H9 (cell line): ENCODE measurements around the gene LLCFC1. TPM values are rescaled to one million over a fixed set of nuclear protein-coding genes. Genes with fewer than 3 reads are reported as not detected.

Experiments
- DNase-seq: peaks from one replicate; pipeline ENCODE4 v3.0.0-alpha.2; 2017
- H2AFZ ChIP-seq: one replicate; pipeline ENCODE4 v1.6.1; 2013; ENCODE audit warnings: mild to moderate bottlenecking, low read length, control low read depth, moderate library complexity
- H2AK5ac ChIP-seq: 2 replicates; pipeline ENCODE4 v1.6.1; 2013; ENCODE audit warnings: low read length, control low read depth, mixed read lengths; ENCODE audit not compliant: insufficient read length
- H2BK120ac ChIP-seq: one replicate; pipeline ENCODE4 v1.6.1; 2013; ENCODE audit warnings: low read depth, mild to moderate bottlenecking, low read length, control low read depth, inconsistent platforms; ENCODE audit not compliant: poor library complexity, severe bottlenecking
- H2BK12ac ChIP-seq: 2 replicates; pipeline ENCODE4 v1.6.1; 2013; ENCODE audit warnings: low read length, control low read depth, mixed read lengths, low read depth; ENCODE audit not compliant: insufficient read length
- H2BK15ac ChIP-seq: 2 replicates; pipeline ENCODE4 v1.6.1; 2013; ENCODE audit warnings: low read depth, low read length, control low read depth
- H2BK20ac ChIP-seq: one replicate; pipeline ENCODE4 v1.6.1; 2013; ENCODE audit warnings: low read depth, mild to moderate bottlenecking, low read length, control low read depth, inconsistent platforms; ENCODE audit not compliant: poor library complexity, severe bottlenecking
- H2BK5ac ChIP-seq: 2 replicates; pipeline ENCODE4 v1.6.1; 2013; ENCODE audit warnings: low read length, control low read depth, mixed read lengths; ENCODE audit not compliant: insufficient read length
- H3K14ac ChIP-seq: 2 replicates; pipeline ENCODE4 v1.6.1; 2013; ENCODE audit warnings: low read length, control low read depth; ENCODE audit not compliant: insufficient read depth
- H3K18ac ChIP-seq: 2 replicates; pipeline ENCODE4 v1.6.1; 2013; ENCODE audit warnings: low read depth, mild to moderate bottlenecking, mixed read lengths, low read length, control low read depth; ENCODE audit not compliant: insufficient read length
- H3K23ac ChIP-seq: 2 replicates; pipeline ENCODE4 v1.6.1; 2013; ENCODE audit warnings: low read length, control low read depth, mixed read lengths, low read depth; ENCODE audit not compliant: insufficient read length
- H3K23me2 ChIP-seq: 2 replicates; pipeline ENCODE4 v1.6.1; 2013; ENCODE audit warnings: low read depth, mild to moderate bottlenecking, mixed read lengths, low read length, control low read depth; ENCODE audit not compliant: insufficient read length, poor library complexity, severe bottlenecking
- H3K27ac ChIP-seq: 2 replicates; pipeline ENCODE4 v1.5.1; 2013; ENCODE audit warnings: low read length, control low read depth, mixed read lengths, low read depth; ENCODE audit not compliant: insufficient read length
- H3K27me3 ChIP-seq: 2 replicates; pipeline ENCODE4 v1.6.1; 2013; ENCODE audit warnings: low read length, control low read depth, inconsistent platforms; ENCODE audit not compliant: insufficient read depth
- H3K4ac ChIP-seq: 2 replicates; pipeline ENCODE4 v1.6.1; 2013; ENCODE audit warnings: low read depth, mild to moderate bottlenecking, control low read depth, inconsistent platforms, low read length, moderate library complexity
- H3K4me1 ChIP-seq: 2 replicates; pipeline ENCODE4 v1.6.1; 2013; ENCODE audit warnings: low read length, control low read depth, inconsistent platforms; ENCODE audit not compliant: insufficient read depth
- H3K4me2 ChIP-seq: 2 replicates; pipeline ENCODE4 v1.6.1; 2013; ENCODE audit warnings: low read length, control low read depth, mixed read lengths; ENCODE audit not compliant: insufficient read length, insufficient read depth
- H3K56ac ChIP-seq: 2 replicates; pipeline ENCODE4 v1.6.1; 2013; ENCODE audit warnings: low read depth, mild to moderate bottlenecking, mixed read lengths, low read length, control low read depth; ENCODE audit not compliant: insufficient read length
- H3K79me1 ChIP-seq: 2 replicates; pipeline ENCODE4 v1.6.1; 2013; ENCODE audit warnings: low read depth, mild to moderate bottlenecking, moderate library complexity, low read length, control low read depth, inconsistent platforms; ENCODE audit not compliant: insufficient read depth, poor library complexity, severe bottlenecking
- H3K79me2 ChIP-seq: 2 replicates; pipeline ENCODE4 v1.6.1; 2013; ENCODE audit warnings: low read length, control low read depth, inconsistent platforms; ENCODE audit not compliant: insufficient read depth
- H3K9ac ChIP-seq: 2 replicates; pipeline ENCODE4 v1.6.1; 2013; ENCODE audit warnings: low read length, control low read depth, mixed read lengths; ENCODE audit not compliant: insufficient read length; ENCODE audit errors: extremely low read depth
- H3K9me3 ChIP-seq: one replicate; pipeline ENCODE4 v1.6.1; 2013; ENCODE audit warnings: low read depth, low read length, inconsistent platforms; ENCODE audit not compliant: control insufficient read depth
- H3T11ph ChIP-seq: one replicate; pipeline ENCODE4 v1.6.1; 2013; ENCODE audit warnings: mild to moderate bottlenecking, low read length, control low read depth, inconsistent platforms
- H4K20me1 ChIP-seq: one replicate; pipeline ENCODE4 v1.6.1; 2013; ENCODE audit not compliant: control insufficient read depth, insufficient read length, insufficient read depth
- H4K5ac ChIP-seq: 2 replicates; pipeline ENCODE4 v1.6.1; 2013; ENCODE audit warnings: low read depth, mild to moderate bottlenecking, mixed read lengths, low read length, control low read depth; ENCODE audit not compliant: insufficient read length
- H4K8ac ChIP-seq: replicated peaks from 2 replicates; pipeline ENCODE4 v1.6.1; 2013; ENCODE audit warnings: low read length, control low read depth, mixed read lengths, low read depth; ENCODE audit not compliant: insufficient read length
- H4K91ac ChIP-seq: 2 replicates; pipeline ENCODE4 v1.6.1; 2013; ENCODE audit warnings: low read depth, mild to moderate bottlenecking, moderate library complexity, mixed read lengths, low read length, control low read depth; ENCODE audit not compliant: insufficient read length
- H3K27ac Mint-ChIP-seq, 3 experiments: 2 replicates in 2 of 3; 3 replicates in 1 of 3; pipeline ENCODE4 v1.8.0; 2020 to 2021; ENCODE audit warnings: mixed read lengths in 3 of 3, mild to moderate bottlenecking in 1 of 3, moderate library complexity in 1 of 3
- H3K27me3 Mint-ChIP-seq: 2 replicates; pipeline ENCODE4 v1.8.0; 2021; ENCODE audit warnings: low read depth, mild to moderate bottlenecking, moderate library complexity, mixed read lengths
- H3K36me3 Mint-ChIP-seq, 3 experiments: 2 replicates in 2 of 3; 3 replicates in 1 of 3; pipeline ENCODE4 v1.8.0; 2020 to 2021; ENCODE audit warnings: low read depth in 3 of 3, mixed read lengths in 3 of 3; ENCODE audit not compliant: insufficient read depth in 1 of 3
- H3K4me1 Mint-ChIP-seq, 2 experiments: 2 replicates each; pipeline ENCODE4 v1.8.0; 2020; ENCODE audit warnings: mixed read lengths in 2 of 2
- H3K4me3 Mint-ChIP-seq, 2 experiments: 2 replicates in 1 of 2; 3 replicates in 1 of 2; pipeline ENCODE4 v1.8.0; 2020 to 2021; ENCODE audit warnings: mild to moderate bottlenecking in 2 of 2, mixed read lengths in 2 of 2, moderate library complexity in 1 of 2
- H3K9me3 Mint-ChIP-seq, 2 experiments: 2 replicates in 1 of 2; 3 replicates in 1 of 2; pipeline ENCODE4 v1.8.0; 2020; ENCODE audit warnings: mild to moderate bottlenecking in 2 of 2, mixed read lengths in 2 of 2, moderate library complexity in 1 of 2
- WGBS: extraction: QIAGEN DNeasy Blood & Tissue Kit; methylation state at CpG from one replicate; pipeline ENCODE4 v1.1.7; 2013; ENCODE audit warnings: missing lambda C conversion rate, low lambda C conversion rate, mixed read lengths; ENCODE audit not compliant: insufficient read length; ENCODE audit errors: extremely low coverage; 5-methylcytosine and 5-hydroxymethylcytosine counted together
- total RNA-seq: library from RNA; stranded (reverse); gene quantifications from 2 replicates; pipeline ENCODE4 v1.2.1, GENCODE V29; 2021
- TF ChIP-seq, protein P1 (sequence below): fragments of 200-600 bp; sonication (generic); conservative IDR thresholded peaks from 3 replicates; pipeline ENCODE4 v1.8.0; 2021; ENCODE audit warnings: antibody characterized with exemption, mild to moderate bottlenecking

The LLCFC1 gene
- total RNA-seq, 1 experiment from 2014 or later: not detected

DNA sequence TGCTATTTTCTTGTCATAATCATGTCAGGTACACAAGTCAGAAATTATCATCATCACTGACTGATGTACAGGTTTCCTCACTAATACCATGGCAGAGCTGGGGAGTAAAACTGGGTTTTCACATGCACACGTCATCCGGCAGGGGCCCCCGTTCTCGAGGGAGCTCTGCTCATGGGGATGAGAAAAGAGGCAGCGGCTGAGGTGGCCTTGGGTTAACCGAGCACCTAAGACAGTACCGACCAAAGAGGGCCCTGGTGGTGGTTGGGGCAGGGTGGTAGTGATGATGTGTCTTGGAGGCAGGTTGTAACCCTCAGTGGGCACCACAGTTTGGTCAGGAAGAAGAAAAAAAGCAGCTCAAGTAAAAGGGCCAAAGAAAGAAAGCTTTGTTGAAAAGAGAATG is 41.6 kb upstream of the LLCFC1 start:
- H3K9ac ChIP-seq: no peak overlapping the region
- H3K4me3 Mint-ChIP-seq: no peak overlapping the region
- no peak overlapping the region for H2BK120ac ChIP-seq
- no peak overlapping the region for H2BK15ac ChIP-seq
- TF ChIP-seq, protein P1, sequence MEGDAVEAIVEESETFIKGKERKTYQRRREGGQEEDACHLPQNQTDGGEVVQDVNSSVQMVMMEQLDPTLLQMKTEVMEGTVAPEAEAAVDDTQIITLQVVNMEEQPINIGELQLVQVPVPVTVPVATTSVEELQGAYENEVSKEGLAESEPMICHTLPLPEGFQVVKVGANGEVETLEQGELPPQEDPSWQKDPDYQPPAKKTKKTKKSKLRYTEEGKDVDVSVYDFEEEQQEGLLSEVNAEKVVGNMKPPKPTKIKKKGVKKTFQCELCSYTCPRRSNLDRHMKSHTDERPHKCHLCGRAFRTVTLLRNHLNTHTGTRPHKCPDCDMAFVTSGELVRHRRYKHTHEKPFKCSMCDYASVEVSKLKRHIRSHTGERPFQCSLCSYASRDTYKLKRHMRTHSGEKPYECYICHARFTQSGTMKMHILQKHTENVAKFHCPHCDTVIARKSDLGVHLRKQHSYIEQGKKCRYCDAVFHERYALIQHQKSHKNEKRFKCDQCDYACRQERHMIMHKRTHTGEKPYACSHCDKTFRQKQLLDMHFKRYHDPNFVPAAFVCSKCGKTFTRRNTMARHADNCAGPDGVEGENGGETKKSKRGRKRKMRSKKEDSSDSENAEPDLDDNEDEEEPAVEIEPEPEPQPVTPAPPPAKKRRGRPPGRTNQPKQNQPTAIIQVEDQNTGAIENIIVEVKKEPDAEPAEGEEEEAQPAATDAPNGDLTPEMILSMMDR: no peak
- H4K20me1 ChIP-seq: no peaks in the 10 kb centered on the region
- no peak overlapping the region for H3K18ac ChIP-seq
- H3K56ac ChIP-seq: no peak overlapping the region
- H4K5ac ChIP-seq: no peak overlapping the region
- no peak overlapping the region for H3K23ac ChIP-seq
- no peak overlapping the region for H2BK12ac ChIP-seq
- peaks cover 0 to 8% of the 10 kb centered on the region in 2 experiments; a peak in 3 of 5 replicates for H3K9me3 Mint-ChIP-seq
- no peaks in the 10 kb centered on the region for H3K9me3 ChIP-seq
- H2BK5ac ChIP-seq: no peak overlapping the region
- no peak overlapping the region for H2BK20ac ChIP-seq
- H4K91ac ChIP-seq: no peak overlapping the region
- no peak overlapping the region for H3K27ac Mint-ChIP-seq
- no peak overlapping the region for H3T11ph ChIP-seq
- peaks cover 22 to 28% of the 10 kb centered on the region in 2 experiments for H3K4me1 Mint-ChIP-seq
- H3K4me1 ChIP-seq: no peaks in the 10 kb centered on the region; the same call in 1 of the 2 replicates
- DNase-seq: no peak
- H3K4ac ChIP-seq: no peak overlapping the region
- no peaks in the 10 kb centered on the region for H3K27me3 ChIP-seq
- no peak overlapping the region; the same call in 1 of the 2 replicates for H3K14ac ChIP-seq
- H3K27me3 Mint-ChIP-seq: peaks cover 18% of the 10 kb centered on the region
- H3K36me3 Mint-ChIP-seq: peaks cover 0 to 6% (median 0%) of the 10 kb centered on the region in 3 experiments; a peak in 1 of 7 replicates
- H3K4me2 ChIP-seq: no peak overlapping the region
- H3K79me1 ChIP-seq: no peaks in the 10 kb centered on the region
- WGBS: no CpG with 5 or more reads among the region's 7 CpGs
- H3K27ac ChIP-seq: no peak overlapping the region
- no peak overlapping the region for H2AK5ac ChIP-seq
- no peak overlapping the region for H4K8ac ChIP-seq
- H2AFZ ChIP-seq: no peak overlapping the region
- H3K23me2 ChIP-seq: no peaks in the 10 kb centered on the region
- H3K79me2 ChIP-seq: no peaks in the 10 kb centered on the region
